ENCODE results near the gene KANSL3. TPM values are rescaled to one million over a fixed set of nuclear protein-coding genes. Genes with fewer than 3 reads are reported as not detected.

Gene KANSL3
- total and polyA plus RNA-seq, 9 donors = 28.0 to 55.7 (median 47.0) TPM

GRCh38 chr2:96642564-96643360, 4.7 kb upstream of the KANSL3 start, which contains the start of gene FER1L5:
TSS of gene FER1L5 (plus strand) at chr2:96642764. CDS start at chr2:96642837, 73 bp downstream.
- WGBS, 3 donors = 7 to 16% (median 12%) methylated on average over 10 of the region's 10 CpGs
- Histone ChIP-seq H3K27ac (peak within 1 kb of the TSS in 1 of 2 donors; percentile 18), H3K4me3 (peak within 1 kb of the TSS; percentile 13)

GRCh38 chr2:96637385-96638143, 548 bp downstream of the KANSL3 start:
- WGBS, 3 donors = 0 to 1% (median 1%) methylated on average over 44 to 50 of the region's 50 CpGs

More at GRCh38 chr2:96642564-96643360, 4.7 kb upstream of the KANSL3 start, which contains the start of gene FER1L5:
- Histone ChIP-seq H3K27me3 (no peaks in the 10 kb centered on the region), H3K4me1 (ENCODE audit: insufficient read depth) (peaks cover 3% of the 10 kb centered on the region), H3K36me3 (no peaks in the 10 kb centered on the region), H3K9me3 (no peaks in the 10 kb centered on the region)
- TF ChIP-seq POLR2A (IDR thresholded peaks at IDR 0.05) = no peak
- no peak for TF ChIP-seq CTCF (IDR thresholded peaks at IDR 0.05)
- TF ChIP-seq EP300 (IDR thresholded peaks at IDR 0.05) = no peak
- peak; percentile 50 to 62 (median 52) for DNase-seq
- intact Hi-C loops (cut with DNase I) = loop anchor here in 1 of 4 donors (10.0 kb wide), 1 partner anchor 102 kb away; the partner anchor contains the start of gene LMAN2L

GRCh38 chr2:96636551-96637171, 1.5 kb downstream of the KANSL3 start:
- H3K4me1 ChIP-seq (ENCODE audit: insufficient read depth) = peaks cover 4% of the 10 kb centered on the region
- 24 to 35% (median 31%) methylated on average over 14 of the region's 14 CpGs for WGBS, 3 donors
- intact Hi-C loops (cut with DNase I) = loop anchor here in 2 of 4 donors (10.0 kb wide), 2 partner anchors 102 to 328 kb away; partner anchors contain the start of gene ARID5A (in 1 of the 2)

More at GRCh38 chr2:96637385-96638143, 548 bp downstream of the KANSL3 start:
- H3K27me3 ChIP-seq = no peaks in the 10 kb centered on the region
- intact Hi-C loops (cut with DNase I) = loop anchor here in 2 of 4 donors (10.0 kb wide), 2 partner anchors 103 to 327 kb away; partner anchors contain the start of gene ARID5A (in 1 of the 2)
- peaks cover 2% of the 10 kb centered on the region for H3K4me1 ChIP-seq (ENCODE audit: insufficient read depth)
- H3K9me3 ChIP-seq = no peaks in the 10 kb centered on the region
- TF ChIP-seq CTCF (IDR thresholded peaks at IDR 0.05) (no peak), EP300 (IDR thresholded peaks at IDR 0.05) (no peak), POLR2A (IDR thresholded peaks at IDR 0.05) (no peak)
- peak; percentile 78 to 88 (median 85) for DNase-seq
- no peaks in the 10 kb centered on the region for H3K36me3 ChIP-seq
- H3K27ac ChIP-seq = peak overlapping the region; percentile 86 to 93
- peak overlapping the region; percentile 80 for H3K4me3 ChIP-seq

More at GRCh38 chr2:96636551-96637171, 1.5 kb downstream of the KANSL3 start:
- H3K36me3 ChIP-seq = no peaks in the 10 kb centered on the region
- H3K27me3 ChIP-seq = no peaks in the 10 kb centered on the region
- peak overlapping the region; percentile 80 for H3K4me3 ChIP-seq
- DNase-seq = peak in 1 of 5 donors; percentile 27
- no peaks in the 10 kb centered on the region for H3K9me3 ChIP-seq
- H3K27ac ChIP-seq = peak overlapping the region; percentile 86 to 93
- TF ChIP-seq POLR2A (IDR thresholded peaks at IDR 0.05) (no peak), CTCF (IDR thresholded peaks at IDR 0.05) (no peak), EP300 (IDR thresholded peaks at IDR 0.05) (no peak)
